GM12801 (cell line): ENCODE measurements around the gene INPP5D.

ENCODE experiments used
- TF ChIP-seq, protein P1 (sequence below): IDR thresholded peaks from one replicate; pipeline ENCODE4 v1.5.1; 2011; ENCODE audit warnings: control low read depth; ENCODE audit not compliant: insufficient read length; ENCODE audit errors: extremely low read depth

The INPP5D gene

DNA sequence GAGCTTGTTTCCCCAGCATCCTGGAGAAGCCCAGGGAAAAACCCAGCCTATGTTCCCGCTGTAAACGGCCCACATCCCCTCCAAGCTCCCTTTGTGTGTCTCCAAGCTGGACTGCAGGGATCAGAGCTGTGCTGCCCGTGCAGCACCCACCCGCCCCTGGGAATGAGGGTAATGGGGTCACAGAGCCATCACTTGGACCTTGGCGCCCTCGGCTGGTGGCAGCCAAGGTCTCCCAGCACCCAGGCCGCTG lies 670 bp upstream of the INPP5D start:
- TF ChIP-seq, protein P1, sequence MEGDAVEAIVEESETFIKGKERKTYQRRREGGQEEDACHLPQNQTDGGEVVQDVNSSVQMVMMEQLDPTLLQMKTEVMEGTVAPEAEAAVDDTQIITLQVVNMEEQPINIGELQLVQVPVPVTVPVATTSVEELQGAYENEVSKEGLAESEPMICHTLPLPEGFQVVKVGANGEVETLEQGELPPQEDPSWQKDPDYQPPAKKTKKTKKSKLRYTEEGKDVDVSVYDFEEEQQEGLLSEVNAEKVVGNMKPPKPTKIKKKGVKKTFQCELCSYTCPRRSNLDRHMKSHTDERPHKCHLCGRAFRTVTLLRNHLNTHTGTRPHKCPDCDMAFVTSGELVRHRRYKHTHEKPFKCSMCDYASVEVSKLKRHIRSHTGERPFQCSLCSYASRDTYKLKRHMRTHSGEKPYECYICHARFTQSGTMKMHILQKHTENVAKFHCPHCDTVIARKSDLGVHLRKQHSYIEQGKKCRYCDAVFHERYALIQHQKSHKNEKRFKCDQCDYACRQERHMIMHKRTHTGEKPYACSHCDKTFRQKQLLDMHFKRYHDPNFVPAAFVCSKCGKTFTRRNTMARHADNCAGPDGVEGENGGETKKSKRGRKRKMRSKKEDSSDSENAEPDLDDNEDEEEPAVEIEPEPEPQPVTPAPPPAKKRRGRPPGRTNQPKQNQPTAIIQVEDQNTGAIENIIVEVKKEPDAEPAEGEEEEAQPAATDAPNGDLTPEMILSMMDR: no peak

DNA sequence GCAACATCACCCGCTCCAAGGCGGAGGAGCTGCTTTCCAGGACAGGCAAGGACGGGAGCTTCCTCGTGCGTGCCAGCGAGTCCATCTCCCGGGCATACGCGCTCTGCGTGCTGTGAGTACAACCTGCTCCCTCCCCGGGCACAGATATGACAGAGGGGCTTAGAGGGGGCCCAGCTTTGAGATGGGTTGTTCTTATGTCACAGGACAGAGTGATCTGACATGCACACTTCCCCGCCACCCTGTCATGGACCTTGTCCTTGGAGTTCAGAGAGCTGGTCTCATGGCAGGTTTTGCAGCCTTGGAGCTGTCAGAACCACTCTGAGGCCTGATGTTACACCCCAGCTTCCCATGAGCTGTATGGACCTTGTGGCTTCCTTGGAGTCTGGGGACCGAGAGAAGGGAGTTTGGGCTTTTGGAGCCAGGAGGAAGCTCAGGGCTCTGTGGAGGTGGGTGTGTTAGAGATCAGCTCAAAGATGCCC lies 398 bp downstream of the INPP5D start:
- TF ChIP-seq, protein P1: no peak

DNA sequence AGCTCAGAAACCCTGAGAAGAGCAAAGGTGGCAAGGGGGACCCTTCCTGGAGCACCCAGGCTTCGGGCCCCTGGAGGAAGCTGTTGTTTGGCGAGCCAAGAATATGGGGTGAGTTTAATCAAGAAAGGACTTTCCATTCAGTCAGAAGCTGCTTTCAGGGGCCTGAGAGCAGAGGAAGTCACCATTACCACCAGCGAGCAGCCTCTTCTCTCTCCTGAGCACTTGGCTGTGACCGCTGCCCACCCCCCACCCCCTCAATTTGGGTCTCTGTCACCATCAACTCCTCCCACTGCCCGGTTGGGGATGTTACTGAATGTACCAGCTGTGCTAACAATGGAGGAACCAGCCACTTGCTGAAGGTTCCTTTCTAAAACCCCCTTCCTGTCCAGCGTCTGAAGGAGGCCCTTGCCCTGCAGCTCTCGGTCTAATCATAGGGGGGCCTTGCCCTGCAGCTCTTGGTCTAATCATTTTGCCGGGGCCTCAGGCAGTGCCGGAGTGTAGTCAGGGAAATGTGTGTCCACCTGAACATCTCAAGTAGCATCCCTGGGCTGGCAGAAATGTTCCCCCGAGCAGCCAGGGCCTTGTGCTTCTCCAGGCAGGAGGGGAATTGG lies 943 bp downstream of the INPP5D start:
- TF ChIP-seq, protein P1: no peak

DNA sequence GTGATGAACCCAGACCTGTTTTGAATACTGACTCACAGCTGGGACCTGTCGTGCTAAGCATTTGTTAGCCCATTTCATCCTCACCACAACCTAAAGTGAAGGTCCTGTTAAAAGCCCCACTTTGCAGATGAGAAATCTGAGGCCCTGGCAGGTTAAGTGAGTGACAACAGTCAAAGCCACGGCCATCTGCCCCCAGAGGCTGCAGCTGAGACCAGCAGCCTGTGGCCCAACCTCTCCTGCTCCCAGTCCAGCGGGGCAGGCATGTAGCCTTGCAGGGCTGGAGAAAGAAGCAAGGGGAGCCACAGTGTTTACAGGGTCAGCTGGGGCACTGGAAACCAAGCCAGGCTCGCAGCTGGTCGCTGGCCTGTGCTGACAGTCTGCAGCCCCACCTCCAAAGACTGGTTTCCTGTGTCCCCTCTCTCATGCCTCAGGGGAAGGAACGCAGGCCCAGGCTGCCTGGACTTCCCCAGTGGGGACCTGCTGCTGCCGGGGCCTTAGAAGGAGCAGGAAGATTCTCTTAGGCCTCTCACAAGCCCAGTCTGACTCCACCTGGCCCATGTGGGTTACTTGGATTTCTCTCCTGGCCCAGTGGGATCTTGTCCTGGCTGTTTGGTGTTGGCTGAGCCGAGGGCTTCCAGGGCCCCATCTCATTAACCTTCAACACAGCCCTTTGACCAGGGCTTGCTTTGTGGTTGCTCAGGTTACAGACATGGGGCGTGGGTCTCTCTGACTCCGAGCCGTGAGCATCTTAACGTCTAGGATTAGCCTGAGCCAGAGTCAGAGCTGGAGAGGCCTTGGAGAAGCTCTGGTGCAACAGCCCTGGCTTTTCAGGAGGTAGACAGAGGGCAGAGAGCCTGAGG lies 1.7 kb downstream of the INPP5D start:
- TF ChIP-seq, protein P1: no peak

DNA sequence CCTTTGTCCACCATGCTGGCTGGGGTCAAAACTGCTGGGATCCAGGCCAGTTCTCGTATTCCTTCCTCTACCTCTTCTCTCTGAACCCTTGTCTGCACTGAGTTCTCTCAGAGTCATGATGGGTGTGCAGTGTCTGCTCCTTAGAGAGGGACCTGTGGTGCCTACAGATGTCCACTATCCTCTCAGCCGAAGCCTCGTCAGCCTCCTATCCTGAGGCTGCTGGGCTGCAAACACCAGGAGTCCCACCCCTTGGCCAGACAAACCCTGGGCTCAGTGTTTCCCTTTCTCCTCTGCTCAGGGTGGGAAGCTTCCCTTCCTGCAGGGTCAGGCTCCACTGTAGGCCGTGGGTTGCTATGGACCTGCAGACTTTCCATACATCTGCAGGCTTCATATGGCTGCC lies 2.3 kb downstream of the INPP5D start:
- TF ChIP-seq, protein P1: no peak

DNA sequence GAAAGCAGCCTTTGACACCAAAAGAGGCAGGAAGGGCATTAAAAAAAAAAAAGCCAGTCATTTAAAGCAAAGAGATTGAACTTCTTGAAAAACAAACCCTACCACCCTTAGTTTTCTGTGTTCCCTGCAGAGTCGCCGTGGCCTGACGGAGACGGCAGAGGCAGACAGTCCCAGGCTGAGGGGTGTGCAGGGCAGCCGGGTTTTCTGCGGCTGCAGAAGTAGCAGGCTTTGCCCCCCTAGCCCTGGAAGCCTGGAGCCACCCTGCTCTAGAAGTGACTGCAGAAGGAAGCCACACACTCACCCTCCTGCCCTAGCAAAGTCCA lies 2.8 kb downstream of the INPP5D start:
- TF ChIP-seq, protein P1: no peak

DNA sequence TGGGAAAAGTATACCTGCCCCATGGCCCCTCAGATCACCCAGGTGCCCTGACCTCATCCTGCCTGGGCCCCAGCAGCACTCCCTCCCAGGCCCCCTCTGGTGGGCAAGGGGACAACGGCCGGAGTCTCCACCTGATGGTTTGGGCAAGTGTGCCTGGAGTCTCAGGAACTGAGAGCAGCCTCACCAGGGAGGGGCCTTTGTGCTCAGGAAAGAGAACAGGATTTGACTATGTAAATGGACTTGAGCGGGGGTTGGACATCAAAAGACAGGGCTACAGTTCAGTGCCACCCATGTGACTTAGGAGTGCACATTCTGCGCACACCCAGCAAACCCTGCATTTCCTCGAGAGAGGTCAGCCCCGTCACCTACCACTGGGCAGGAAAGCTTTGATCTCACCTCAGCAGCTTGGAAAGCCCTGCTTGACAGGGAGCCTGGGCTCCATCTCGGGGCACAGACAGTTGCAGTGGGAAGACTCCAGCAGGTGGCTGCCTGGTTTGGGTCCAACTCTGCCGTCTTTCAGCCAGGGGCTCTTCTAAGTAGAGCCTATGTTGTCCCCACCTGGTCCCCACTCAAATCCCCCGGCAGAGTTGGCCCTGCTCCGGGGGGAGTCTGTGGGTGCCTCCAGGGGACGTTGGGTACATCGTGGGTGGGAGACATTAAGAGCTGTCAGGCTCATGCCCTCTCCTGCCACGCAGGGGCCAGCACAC lies 3.3 kb downstream of the INPP5D start:
- TF ChIP-seq, protein P1: no peak
